SK-N-MC (cell line): ENCODE data around the gene LAT.

Experiments used
- EZH2 ChIP-seq: fragments of 200-600 bp; sonication (generic); IDR thresholded peaks from one replicate; pipeline ENCODE4 v1.6.1; 2017; ENCODE audit warnings: antibody characterized with exemption
- FOXP2 ChIP-seq: optimal IDR thresholded peaks from 2 replicates; pipeline ENCODE3; 2011; ENCODE audit warnings: mild to moderate bottlenecking, moderate library complexity; ENCODE audit not compliant: insufficient read depth; ENCODE audit errors: extremely low read length, control extremely low read depth
- POLR2AphosphoS5 ChIP-seq: IDR thresholded peaks from 2 replicates; pipeline ENCODE4 v1.6.1; 2012; ENCODE audit warnings: mild to moderate bottlenecking, low read depth, low read length, borderline replicate concordance

- TF ChIP-seq POLR2AphosphoS5 = no peak
- no peak for TF ChIP-seq EZH2
- TF ChIP-seq FOXP2 = no peak
Observed at GRCh38 chr16:28985211-28986041, 574 bp downstream of the LAT start.
